Testis (tissue), 2 donors: ENCODE results near the gene FOXC1.

ENCODE experiments used
- CTCF ChIP-seq, 3 experiments: fragments of 450-650 bp in 2 of 3; fragments of 200-600 bp in 1 of 3; sonication (generic) in 1 of 3; IDR thresholded peaks; one replicate each; pipeline ENCODE4 v1.5.1; 2016 to 2019; ENCODE audit warnings: antibody characterized with exemption in 3 of 3, mild to moderate bottlenecking in 2 of 3, moderate library complexity in 1 of 3
- POLR2A ChIP-seq: fragments of 450-650 bp; IDR thresholded peaks from one replicate; pipeline ENCODE4 v1.6.1; 2017; ENCODE audit warnings: antibody characterized with exemption, mild to moderate bottlenecking, moderate library complexity

- TF ChIP-seq POLR2A (no peak), CTCF (IDR thresholded peaks at IDR 0.05) (no peak)
These were observed 2.0 kb upstream of the FOXC1 start for GRCh38 chr6:1607516-1608221.
